Mesodermal cell (in vitro differentiated cells): ENCODE results near the gene RGR.

Experiments used
- H3K27ac ChIP-seq: 2 replicates; pipeline ENCODE4 v1.7.0; 2013; ENCODE audit warnings: mild to moderate bottlenecking, low read depth, low read length, moderate library complexity; ENCODE audit not compliant: severe bottlenecking
- H3K36me3 ChIP-seq: 2 replicates; pipeline ENCODE4 v1.7.1; 2013; ENCODE audit warnings: mild to moderate bottlenecking, low read length, moderate library complexity; ENCODE audit not compliant: control insufficient read depth, insufficient read depth
- H3K4me1 ChIP-seq: one replicate; pipeline ENCODE4 v1.7.1; 2013; ENCODE audit warnings: mild to moderate bottlenecking, low read length; ENCODE audit not compliant: insufficient read depth, control insufficient read depth, poor library complexity, severe bottlenecking
- H3K4me3 ChIP-seq: 2 replicates; pipeline ENCODE4 v1.7.0; 2013; ENCODE audit warnings: low read length, control low read depth, mild to moderate bottlenecking; ENCODE audit not compliant: insufficient read depth, poor library complexity, severe bottlenecking; ENCODE audit errors: extremely low read depth
- H3K9me3 ChIP-seq: 2 replicates; pipeline ENCODE4 v1.7.1; 2013; ENCODE audit warnings: mild to moderate bottlenecking, low read length, moderate library complexity; ENCODE audit not compliant: control insufficient read depth
- WGBS, 2 experiments: methylation state at CpG; one replicate each; pipeline ENCODE4 v1.1.5; 2013; ENCODE audit warnings: missing lambda C conversion rate in 2 of 2; ENCODE audit not compliant: insufficient coverage in 2 of 2; 5-methylcytosine and 5-hydroxymethylcytosine counted together

RGR gene

GRCh38 chr10:84204610-84205009 is 40.2 kb upstream of the RGR start:
- 82 to 93% methylated on average over 3 of the region's 4 CpGs for WGBS, 2 experiments
- no peak overlapping the region for H3K27ac ChIP-seq
- H3K4me3 ChIP-seq = no peak overlapping the region

GRCh38 chr10:84205049-84205852 is 39.6 kb upstream of the RGR start:
- Histone ChIP-seq H3K4me3 (no peak overlapping the region), H3K36me3 (no peaks in the 10 kb centered on the region), H3K27ac (no peak overlapping the region), H3K4me1 (no peaks in the 10 kb centered on the region), H3K9me3 (no peaks in the 10 kb centered on the region)
- WGBS, 2 experiments = 31 to 36% methylated on average over 5 to 6 of the region's 8 CpGs

More at GRCh38 chr10:84204610-84205009, 40.2 kb upstream of the RGR start:
- H3K36me3 ChIP-seq = no peaks in the 10 kb centered on the region
- H3K9me3 ChIP-seq = no peaks in the 10 kb centered on the region
- H3K4me1 ChIP-seq = no peaks in the 10 kb centered on the region

- Histone ChIP-seq H3K36me3 (no peaks in the 10 kb centered on the region), H3K27ac (no peak overlapping the region), H3K4me1 (no peaks in the 10 kb centered on the region), H3K9me3 (no peaks in the 10 kb centered on the region), H3K4me3 (no peak overlapping the region)
- WGBS, 2 experiments = 71 to 87% methylated on average over 5 to 6 of the region's 6 CpGs
Observed at GRCh38 chr10:84205853-84206525, 38.9 kb upstream of the RGR start.

- Histone ChIP-seq H3K36me3 (no peaks in the 10 kb centered on the region), H3K4me1 (no peaks in the 10 kb centered on the region), H3K27ac (no peak overlapping the region), H3K9me3 (no peaks in the 10 kb centered on the region), H3K4me3 (no peak overlapping the region)
- 83 to 88% methylated on average over 7 to 8 of the region's 10 CpGs for WGBS, 2 experiments
Observed at GRCh38 chr10:84208023-84208422, 36.8 kb upstream of the RGR start.

- no peaks in the 10 kb centered on the region for H3K4me1 ChIP-seq
- no peak overlapping the region for H3K27ac ChIP-seq
- 78 to 85% methylated on average over 2 of the region's 2 CpGs for WGBS, 2 experiments
- H3K9me3 ChIP-seq = no peaks in the 10 kb centered on the region
- H3K4me3 ChIP-seq = no peak overlapping the region
- H3K36me3 ChIP-seq = no peaks in the 10 kb centered on the region
Observed at GRCh38 chr10:84211566-84211965, 33.3 kb upstream of the RGR start.

GRCh38 chr10:84212014-84212413 is 32.8 kb upstream of the RGR start:
- Histone ChIP-seq H3K27ac (no peak overlapping the region), H3K9me3 (no peaks in the 10 kb centered on the region), H3K36me3 (no peaks in the 10 kb centered on the region), H3K4me3 (no peak overlapping the region), H3K4me1 (no peaks in the 10 kb centered on the region)
- WGBS, 2 experiments = 67 to 84% methylated on average over 2 to 5 of the region's 5 CpGs

GRCh38 chr10:84213076-84213475 is 31.8 kb upstream of the RGR start:
- Histone ChIP-seq H3K4me3 (no peak overlapping the region), H3K4me1 (no peaks in the 10 kb centered on the region), H3K9me3 (no peaks in the 10 kb centered on the region), H3K27ac (no peak overlapping the region), H3K36me3 (no peaks in the 10 kb centered on the region)
- 85 to 88% methylated on average over 8 to 10 of the region's 11 CpGs for WGBS, 2 experiments

- Histone ChIP-seq H3K4me1 (no peaks in the 10 kb centered on the region), H3K36me3 (no peaks in the 10 kb centered on the region), H3K4me3 (no peak overlapping the region), H3K9me3 (no peaks in the 10 kb centered on the region), H3K27ac (no peak overlapping the region)
- 89 to 96% methylated on average over 20 to 25 of the region's 25 CpGs for WGBS, 2 experiments
Observed at GRCh38 chr10:84214046-84214572, 30.7 kb upstream of the RGR start.

GRCh38 chr10:84214612-84215235 is 30.1 kb upstream of the RGR start:
- Histone ChIP-seq H3K4me3 (no peak overlapping the region), H3K4me1 (no peaks in the 10 kb centered on the region), H3K9me3 (no peaks in the 10 kb centered on the region), H3K27ac (no peak overlapping the region), H3K36me3 (no peaks in the 10 kb centered on the region)
- WGBS, 2 experiments = 68 to 74% methylated on average over 9 to 12 of the region's 12 CpGs

GRCh38 chr10:84216834-84217233 is 28.0 kb upstream of the RGR start:
- 88 to 91% methylated on average over 7 to 9 of the region's 9 CpGs for WGBS, 2 experiments
- no peaks in the 10 kb centered on the region for H3K9me3 ChIP-seq
- no peak overlapping the region for H3K4me3 ChIP-seq
- H3K4me1 ChIP-seq = no peaks in the 10 kb centered on the region
- no peaks in the 10 kb centered on the region for H3K36me3 ChIP-seq
- no peak overlapping the region for H3K27ac ChIP-seq
